GM12873 (cell line): ENCODE results near the gene TPK1.

Source experiments
- TF ChIP-seq, protein P1 (sequence below): IDR thresholded peaks from 2 replicates; pipeline ENCODE4 v1.5.1; 2012; ENCODE audit warnings: low read depth, mild to moderate bottlenecking, moderate library complexity, low read length, control low read depth; ENCODE audit not compliant: insufficient read depth; ENCODE audit errors: missing control alignments

The TPK1 gene

DNA sequence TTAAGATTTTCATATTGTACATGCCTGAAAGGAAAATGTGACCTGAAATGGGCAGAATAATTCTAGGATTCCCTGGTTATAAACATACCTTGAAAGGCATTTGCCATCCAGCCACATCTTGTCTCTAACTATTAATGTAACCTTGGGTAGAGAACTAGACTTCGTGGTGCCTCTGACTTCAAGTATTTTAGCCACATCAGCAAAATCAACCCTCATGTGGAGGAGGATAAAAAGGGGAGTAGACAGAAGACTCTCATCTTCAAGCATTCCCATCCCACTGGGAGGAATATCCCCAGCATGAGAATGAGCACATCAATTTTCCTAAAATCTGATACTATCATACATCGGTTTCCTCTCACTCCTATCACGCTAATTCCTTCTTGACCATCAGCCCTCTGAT, 267.6 kb downstream of the TPK1 start:
- TF ChIP-seq, protein P1, sequence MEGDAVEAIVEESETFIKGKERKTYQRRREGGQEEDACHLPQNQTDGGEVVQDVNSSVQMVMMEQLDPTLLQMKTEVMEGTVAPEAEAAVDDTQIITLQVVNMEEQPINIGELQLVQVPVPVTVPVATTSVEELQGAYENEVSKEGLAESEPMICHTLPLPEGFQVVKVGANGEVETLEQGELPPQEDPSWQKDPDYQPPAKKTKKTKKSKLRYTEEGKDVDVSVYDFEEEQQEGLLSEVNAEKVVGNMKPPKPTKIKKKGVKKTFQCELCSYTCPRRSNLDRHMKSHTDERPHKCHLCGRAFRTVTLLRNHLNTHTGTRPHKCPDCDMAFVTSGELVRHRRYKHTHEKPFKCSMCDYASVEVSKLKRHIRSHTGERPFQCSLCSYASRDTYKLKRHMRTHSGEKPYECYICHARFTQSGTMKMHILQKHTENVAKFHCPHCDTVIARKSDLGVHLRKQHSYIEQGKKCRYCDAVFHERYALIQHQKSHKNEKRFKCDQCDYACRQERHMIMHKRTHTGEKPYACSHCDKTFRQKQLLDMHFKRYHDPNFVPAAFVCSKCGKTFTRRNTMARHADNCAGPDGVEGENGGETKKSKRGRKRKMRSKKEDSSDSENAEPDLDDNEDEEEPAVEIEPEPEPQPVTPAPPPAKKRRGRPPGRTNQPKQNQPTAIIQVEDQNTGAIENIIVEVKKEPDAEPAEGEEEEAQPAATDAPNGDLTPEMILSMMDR: no peak

DNA sequence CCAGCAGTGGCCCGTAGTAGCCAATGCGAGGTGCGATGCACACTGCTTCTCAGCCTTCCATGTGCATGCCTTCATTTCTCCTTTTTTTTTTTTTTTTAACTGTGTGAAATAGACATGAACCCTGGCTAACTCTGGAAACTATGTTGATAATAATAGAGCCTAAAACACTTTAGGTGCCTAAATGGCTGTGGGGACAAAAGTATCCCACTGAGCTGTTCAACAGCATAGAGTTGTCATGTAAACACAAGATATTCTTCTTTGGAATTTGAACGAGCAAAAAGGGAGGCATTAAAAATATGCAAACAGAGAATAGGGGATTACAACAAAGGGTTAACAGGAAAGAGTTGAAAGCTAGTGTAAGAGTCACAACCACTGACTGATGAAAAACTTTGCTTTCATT, 270.3 kb downstream of the TPK1 start:
- TF ChIP-seq, protein P1: no peak

DNA sequence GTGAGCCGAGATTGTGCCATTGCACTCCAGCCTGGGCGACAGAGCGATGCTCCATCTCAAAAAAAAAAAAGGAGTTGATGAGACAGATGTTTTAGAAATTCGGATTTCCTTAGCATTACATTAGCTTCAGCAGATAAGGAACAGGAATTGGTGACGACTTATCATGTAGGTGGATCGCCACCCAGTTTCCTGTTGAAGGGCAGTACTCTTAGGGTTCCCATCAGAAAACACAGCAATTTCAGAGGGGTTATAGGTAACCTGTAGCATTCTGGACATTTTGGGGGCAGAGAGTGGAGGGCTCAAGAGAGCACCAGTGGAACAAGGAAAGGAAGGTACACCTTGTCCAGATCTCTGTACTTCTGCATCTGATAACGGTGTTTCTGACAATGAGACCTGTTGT, 286.0 kb downstream of the TPK1 start:
- TF ChIP-seq, protein P1: no peak

DNA sequence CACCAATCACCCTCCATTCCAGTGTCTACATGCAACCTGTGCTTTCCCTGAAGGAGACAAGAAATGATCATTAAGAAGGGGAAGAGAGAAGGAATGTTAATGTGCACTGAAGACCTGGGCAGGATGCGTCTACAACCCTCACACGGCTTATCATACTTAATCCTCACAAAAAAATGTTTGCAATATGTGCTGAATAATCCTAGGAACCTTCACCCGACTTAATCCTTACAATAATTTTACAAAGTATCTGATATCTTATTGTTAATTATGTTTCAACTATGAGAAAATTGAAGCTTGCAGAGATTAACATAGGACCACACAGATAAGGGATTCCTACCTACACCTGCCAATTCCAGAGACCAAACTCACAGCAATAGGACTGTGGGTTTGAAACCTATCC, 287.3 kb downstream of the TPK1 start:
- TF ChIP-seq, protein P1: no peak

DNA sequence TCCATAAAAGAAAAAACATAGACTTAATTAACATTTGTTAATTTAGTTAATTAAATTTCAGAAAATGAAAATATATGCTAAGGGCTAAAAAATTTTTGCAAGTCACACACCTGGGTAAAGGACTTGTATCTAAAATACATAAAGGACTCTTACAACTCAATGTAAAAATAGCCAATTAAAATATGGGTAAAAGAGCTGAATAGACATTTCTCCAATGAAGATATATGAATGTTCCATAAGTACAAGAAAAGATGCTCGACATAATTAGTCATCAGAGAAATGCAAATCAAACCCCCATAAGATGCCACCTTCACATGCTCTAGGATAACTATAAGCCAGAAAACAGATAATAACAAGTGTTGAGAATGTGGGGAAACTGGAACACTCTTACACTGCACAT, 288.0 kb downstream of the TPK1 start:
- TF ChIP-seq, protein P1: no peak

DNA sequence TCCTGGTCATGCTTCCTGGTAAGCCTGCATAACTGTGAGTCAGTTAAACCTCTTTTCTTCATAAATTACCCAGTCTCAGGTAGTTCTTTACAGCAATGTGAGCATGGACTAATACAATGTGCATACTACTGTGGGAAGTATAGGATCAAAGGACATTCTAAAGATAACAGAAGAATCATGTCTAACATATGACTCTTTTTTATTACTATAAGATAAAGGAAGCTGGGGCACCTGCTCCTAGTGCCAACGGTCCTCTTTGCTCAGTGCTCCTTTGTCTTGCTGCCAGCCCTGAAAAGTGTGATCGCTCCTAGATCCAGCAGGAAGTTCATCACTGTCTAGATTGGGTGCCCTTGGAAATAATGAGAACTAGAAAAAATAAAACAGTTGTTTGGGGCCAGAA, 289.1 kb downstream of the TPK1 start:
- TF ChIP-seq, protein P1: no peak

DNA sequence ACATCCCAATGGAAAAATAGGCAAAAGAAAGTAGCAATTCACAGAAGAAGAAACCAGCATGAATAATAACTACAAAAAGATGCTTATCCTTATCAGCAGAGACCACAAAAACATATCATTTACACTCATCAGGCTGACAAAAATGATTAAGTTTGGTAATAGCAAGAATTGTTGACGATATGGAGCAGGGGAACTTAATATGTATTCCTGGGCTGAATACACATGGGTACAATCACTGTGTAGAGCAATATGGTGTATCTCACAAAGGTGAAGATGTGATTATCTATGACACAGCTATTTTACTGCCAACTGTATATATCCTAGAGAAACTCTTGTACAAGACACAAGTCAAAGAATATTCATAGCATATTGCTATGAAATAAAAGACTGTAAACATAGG, 290.5 kb downstream of the TPK1 start:
- TF ChIP-seq, protein P1: no peak
